Measurements from ENCODE around the gene ACOT11. TPM values are rescaled to one million over a fixed set of nuclear protein-coding genes. Genes with fewer than 3 reads are reported as not detected.

Gene ACOT11
- total and polyA plus RNA-seq, 3 donors from 2014 or later, result 4.9 to 33.8 (median 19.1) TPM

GRCh38 chr1:54556110-54556509 lies 8.1 kb downstream of the ACOT11 start:
- DNase-seq, result no peak
- no peaks in the 10 kb centered on the region for H3K9me3 ChIP-seq
- H3K36me3 ChIP-seq (ENCODE audit: low read depth, missing control alignments), result no peaks in the 10 kb centered on the region
- intact Hi-C loops (cut with DNase I; ENCODE audit: low total_unique reads), result no loop called here
- no peaks in the 10 kb centered on the region for H3K27me3 ChIP-seq
- peaks cover 4% of the 10 kb centered on the region for H3K4me1 ChIP-seq
- H3K4me3 ChIP-seq, result no peak overlapping the region
- TF ChIP-seq POLR2A (IDR thresholded peaks at IDR 0.05) (no peak), CTCF (IDR thresholded peaks at IDR 0.05) (no peak)
- WGBS, 2 donors, result 95 to 100% methylated on average over 1 of the region's 1 CpG
- no peak overlapping the region for H3K27ac ChIP-seq

- TF ChIP-seq POLR2A (IDR thresholded peaks at IDR 0.05), result no peak
- no peak for TF ChIP-seq CTCF (IDR thresholded peaks at IDR 0.05)
- intact Hi-C loops (cut with DNase I; ENCODE audit: low total_unique reads), result no loop called here
- 60 to 75% methylated on average over 5 of the region's 5 CpGs for WGBS, 2 donors
- H3K27ac ChIP-seq, result no peak overlapping the region
- no peaks in the 10 kb centered on the region for H3K27me3 ChIP-seq
- H3K4me3 ChIP-seq, result no peak overlapping the region
- H3K36me3 ChIP-seq (ENCODE audit: low read depth, missing control alignments), result no peaks in the 10 kb centered on the region
- H3K9me3 ChIP-seq, result no peaks in the 10 kb centered on the region
- no peak for DNase-seq
- H3K4me1 ChIP-seq, result peaks cover 4% of the 10 kb centered on the region
Observed at GRCh38 chr1:54557671-54558355, 9.8 kb downstream of the ACOT11 start.

DNA sequence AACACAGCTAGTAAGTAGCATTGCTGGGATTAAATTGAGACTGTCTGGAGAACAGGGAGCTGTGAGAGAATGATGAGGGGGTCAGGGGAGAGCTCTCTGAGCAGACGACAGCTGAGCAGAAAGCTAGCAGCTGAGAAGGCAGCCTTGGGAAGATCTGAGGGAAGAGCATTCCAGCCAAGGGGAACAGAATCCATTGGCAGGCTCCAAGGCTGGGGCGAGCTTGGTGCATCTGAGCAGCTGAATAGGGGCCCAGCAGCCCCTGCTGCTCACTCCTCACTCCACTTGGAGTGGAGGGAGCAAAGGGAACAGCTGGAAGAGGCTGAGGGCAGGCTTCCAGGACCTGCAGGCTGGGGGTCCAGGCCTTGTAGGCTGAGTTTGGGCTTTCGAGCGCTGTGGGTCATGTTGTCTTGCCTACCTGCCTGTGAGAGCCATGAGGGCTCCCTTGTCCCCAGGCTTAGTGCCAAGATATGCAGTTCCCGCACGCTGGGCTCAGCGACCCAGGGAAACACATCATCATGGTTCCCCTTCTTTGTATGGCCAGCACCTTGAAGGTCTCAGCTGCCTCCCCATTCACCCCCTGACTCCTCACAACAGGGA lies 10.5 kb downstream of the ACOT11 start:
- Histone ChIP-seq H3K9me3 (no peaks in the 10 kb centered on the region), H3K36me3 (ENCODE audit: low read depth, missing control alignments) (no peaks in the 10 kb centered on the region), H3K4me1 (peaks cover 4% of the 10 kb centered on the region), H3K4me3 (no peak overlapping the region), H3K27me3 (no peaks in the 10 kb centered on the region), H3K27ac (no peak overlapping the region)
- DNase-seq, result no peak
- intact Hi-C loops (cut with DNase I; ENCODE audit: low total_unique reads), result no loop called here
- WGBS, 2 donors, result 66 to 69% methylated on average over 5 to 7 of the region's 7 CpGs
- no peak for TF ChIP-seq POLR2A (IDR thresholded peaks at IDR 0.05)
- TF ChIP-seq CTCF (IDR thresholded peaks at IDR 0.05), result no peak

DNA sequence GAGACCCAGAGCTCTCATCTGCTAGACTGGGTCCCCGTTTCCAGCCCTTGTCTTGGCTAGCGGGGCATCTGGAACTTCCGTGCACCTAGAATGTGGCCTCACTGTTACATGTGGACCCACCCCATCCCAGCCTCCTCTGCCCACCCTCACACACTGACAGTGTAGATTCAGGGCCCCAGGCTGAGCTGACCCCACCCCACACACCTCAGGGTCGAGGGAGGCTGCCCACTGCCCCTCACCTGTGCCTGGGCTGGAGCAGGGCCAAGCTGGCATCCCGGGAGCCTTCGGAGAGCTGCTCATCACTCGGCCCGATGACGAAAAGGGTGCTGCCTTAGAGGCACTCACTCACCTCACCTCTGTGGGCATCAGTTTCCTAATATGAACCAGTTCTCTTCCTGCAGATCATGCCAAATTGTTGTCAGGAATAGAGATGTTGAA lies 11.1 kb downstream of the ACOT11 start:
- Histone ChIP-seq H3K4me3 (no peak overlapping the region), H3K4me1 (peaks cover 4% of the 10 kb centered on the region), H3K27ac (no peak overlapping the region), H3K9me3 (no peaks in the 10 kb centered on the region), H3K27me3 (no peaks in the 10 kb centered on the region), H3K36me3 (ENCODE audit: low read depth, missing control alignments) (no peaks in the 10 kb centered on the region)
- DNase-seq, result no peak
- intact Hi-C loops (cut with DNase I; ENCODE audit: low total_unique reads), result no loop called here
- 87 to 88% methylated on average over 7 to 9 of the region's 9 CpGs for WGBS, 2 donors
- TF ChIP-seq CTCF (IDR thresholded peaks at IDR 0.05) (no peak), POLR2A (IDR thresholded peaks at IDR 0.05) (no peak)
